Measurements from ENCODE around the gene C1QTNF2.

The C1QTNF2 gene

GRCh38 chr5:160369990-160370712 is at the start of gene C1QTNF2:
TSS of gene C1QTNF2 (minus strand) at chr5:160370626. CDS start at chr5:160355011, 15,615 bp downstream.
- DNase-seq (ENCODE audit: low read depth), result no peak

- DNase-seq (ENCODE audit: low read depth), result no peak
Measured at GRCh38 chr5:160420331-160420610, 49.8 kb upstream of the C1QTNF2 start.

- no peak for DNase-seq (ENCODE audit: low read depth)
Measured at GRCh38 chr5:160419458-160420330, 49.3 kb upstream of the C1QTNF2 start.

- peak; percentile 83 for DNase-seq (ENCODE audit: low read depth)
Measured at GRCh38 chr5:160418561-160419457, 48.4 kb upstream of the C1QTNF2 start, which contains the start of gene SLU7. TSS of gene SLU7 (minus strand) at chr5:160419081. CDS start at chr5:160415294, 3,787 bp downstream.

GRCh38 chr5:160399402-160400353 is 29.3 kb upstream of the C1QTNF2 start, which contains the start of gene FAM200C:
TSS of gene FAM200C (minus strand) at chr5:160400054. CDS start at chr5:160395490, 4,564 bp downstream.
- DNase-seq (ENCODE audit: low read depth), result peak; percentile 45

GRCh38 chr5:160398806-160399205 is 28.4 kb upstream of the C1QTNF2 start:
- no peak for DNase-seq (ENCODE audit: low read depth)

GRCh38 chr5:160397492-160397891 is 27.1 kb upstream of the C1QTNF2 start:
- no peak for DNase-seq (ENCODE audit: low read depth)

GRCh38 chr5:160395111-160395510 is 24.7 kb upstream of the C1QTNF2 start:
- no peak for DNase-seq (ENCODE audit: low read depth)

GRCh38 chr5:160390787-160391696 is 20.6 kb upstream of the C1QTNF2 start:
- no peak for DNase-seq (ENCODE audit: low read depth)

GRCh38 chr5:160387445-160387844 is 17.0 kb upstream of the C1QTNF2 start:
- DNase-seq (ENCODE audit: low read depth), result no peak

- DNase-seq (ENCODE audit: low read depth), result no peak
Measured at GRCh38 chr5:160385496-160385895, 15.1 kb upstream of the C1QTNF2 start.

- no peak for DNase-seq (ENCODE audit: low read depth)
Measured at GRCh38 chr5:160384681-160385080, 14.3 kb upstream of the C1QTNF2 start.

GRCh38 chr5:160382346-160382745 is 11.9 kb upstream of the C1QTNF2 start:
- DNase-seq (ENCODE audit: low read depth), result no peak

GRCh38 chr5:160380041-160380440 is 9.6 kb upstream of the C1QTNF2 start:
- no peak for DNase-seq (ENCODE audit: low read depth)

GRCh38 chr5:160379511-160379910 is 9.1 kb upstream of the C1QTNF2 start:
- DNase-seq (ENCODE audit: low read depth), result no peak

- DNase-seq (ENCODE audit: low read depth), result no peak
Measured at GRCh38 chr5:160378330-160378729, 7.9 kb upstream of the C1QTNF2 start.

GRCh38 chr5:160377651-160378050 is 7.2 kb upstream of the C1QTNF2 start:
- no peak for DNase-seq (ENCODE audit: low read depth)

GRCh38 chr5:160376416-160376815 is 6.0 kb upstream of the C1QTNF2 start:
- DNase-seq (ENCODE audit: low read depth), result no peak

GRCh38 chr5:160375701-160376100 is 5.3 kb upstream of the C1QTNF2 start:
- DNase-seq (ENCODE audit: low read depth), result no peak

- no peak for DNase-seq (ENCODE audit: low read depth)
Measured at GRCh38 chr5:160375166-160375565, 4.7 kb upstream of the C1QTNF2 start.

Data from stimulated activated CD8-positive, alpha-beta memory T cell treated with anti-CD3 and anti-CD28 coated beads, Interleukin-15, amount 100 ng/mL, for 24 hours (primary cell).